CD4-positive, alpha-beta T cell treated with Interferon alpha-2 for 1 hour (primary cell): ENCODE measurements around the gene SLC39A11.

Experiments
- DNase-seq, 2 donors: peaks; one replicate each; pipeline ENCODE4 v3.0.0-alpha.2; 2020 to 2022

The SLC39A11 gene

DNA sequence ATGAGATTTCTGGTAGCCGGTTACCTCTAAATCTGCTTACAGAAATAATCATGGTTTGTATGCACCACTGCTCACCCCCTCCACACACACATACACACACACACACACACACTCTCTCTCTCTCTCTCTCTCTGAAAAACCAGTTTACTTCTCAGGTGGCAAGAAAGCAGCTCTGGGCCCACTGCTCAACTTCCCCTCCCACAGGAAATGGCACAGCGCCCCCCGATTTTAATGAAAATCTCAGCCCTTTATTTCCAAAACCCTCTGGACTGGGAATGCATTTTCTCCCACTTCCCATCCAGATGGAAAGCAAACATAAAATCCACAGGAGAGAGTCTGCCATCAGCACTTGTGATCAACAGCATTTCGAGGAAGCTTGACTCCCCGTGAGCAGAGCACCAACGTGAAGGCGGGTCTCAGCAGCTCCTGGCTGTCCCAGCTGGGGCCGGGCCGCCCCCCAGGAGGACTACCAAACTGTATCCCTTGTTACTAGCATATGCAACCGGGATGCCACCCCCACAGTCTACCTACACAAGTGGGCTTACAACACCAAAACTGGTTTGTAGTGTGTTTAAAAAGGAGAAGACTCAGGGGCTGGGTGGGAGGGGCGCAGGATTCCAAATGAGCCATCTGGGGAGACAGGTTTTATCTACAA, 121.1 kb downstream of the SLC39A11 start:
- DNase-seq = no peak

DNA sequence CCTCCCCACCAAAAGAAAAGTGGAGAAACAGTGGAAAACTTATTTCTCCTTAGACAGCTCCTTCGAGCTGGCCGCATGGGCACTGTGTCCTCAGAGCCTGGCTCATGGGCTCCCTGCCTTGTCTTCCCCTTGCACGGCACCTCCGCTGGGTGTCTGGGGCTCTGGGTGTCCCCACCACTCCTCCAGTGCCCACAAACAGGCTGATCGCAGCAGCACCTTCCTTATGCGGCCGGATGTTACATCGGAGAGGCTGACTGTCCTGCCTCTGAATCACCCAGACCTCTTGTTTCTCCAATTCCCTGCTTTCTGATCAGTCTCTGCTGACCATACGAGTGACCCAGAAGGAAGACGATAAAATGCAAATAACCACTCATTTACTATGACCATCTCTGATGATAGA, 121.7 kb downstream of the SLC39A11 start:
- DNase-seq = no peak

DNA sequence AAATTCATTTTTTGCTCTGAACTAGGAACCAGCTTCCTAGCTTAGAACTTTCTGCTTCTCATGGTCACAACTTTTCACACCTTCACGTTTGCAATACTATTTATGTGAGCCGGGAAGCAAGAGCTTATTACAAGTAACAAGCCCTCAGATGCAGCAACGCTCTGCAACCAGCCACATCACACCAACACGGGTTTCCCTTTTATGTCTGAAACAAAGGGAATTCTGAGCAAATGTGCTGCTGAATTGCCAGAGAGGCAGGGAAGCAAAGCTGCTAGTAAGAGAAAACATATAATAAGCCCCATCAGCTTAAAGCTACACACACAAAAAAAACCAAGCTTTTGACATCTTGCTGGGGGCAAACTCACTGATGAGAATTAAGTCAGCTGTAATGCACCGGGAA, 122.2 kb downstream of the SLC39A11 start:
- no peak for DNase-seq

DNA sequence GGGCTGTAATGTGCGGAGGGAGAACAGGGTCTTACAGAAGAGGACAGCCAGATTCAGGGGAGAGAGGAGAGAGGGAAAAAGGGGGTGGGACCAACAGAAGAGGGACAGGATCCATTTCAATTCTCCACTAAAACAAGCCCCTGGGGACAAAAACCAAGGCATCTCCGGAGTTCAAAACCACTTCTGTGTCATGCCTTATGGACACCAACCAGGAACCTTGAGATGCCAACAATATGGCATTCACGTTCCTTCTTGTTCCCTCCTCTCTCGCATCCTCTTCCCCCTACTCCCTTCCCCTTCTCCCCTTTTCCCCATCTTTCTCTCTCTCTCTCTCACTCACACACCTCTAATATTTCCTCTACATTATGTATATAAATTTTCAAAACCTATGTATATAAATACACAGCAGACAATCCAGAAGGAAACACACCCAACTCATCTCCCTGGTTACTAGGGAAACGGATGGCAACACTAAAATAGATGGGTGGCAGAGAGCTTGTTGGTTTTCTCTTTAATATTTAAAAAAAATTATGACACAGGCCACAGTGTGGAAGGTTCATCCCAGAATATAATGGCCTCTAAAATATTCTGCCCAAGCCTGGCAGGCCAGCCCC, 123.1 kb downstream of the SLC39A11 start:
- DNase-seq = no peak

DNA sequence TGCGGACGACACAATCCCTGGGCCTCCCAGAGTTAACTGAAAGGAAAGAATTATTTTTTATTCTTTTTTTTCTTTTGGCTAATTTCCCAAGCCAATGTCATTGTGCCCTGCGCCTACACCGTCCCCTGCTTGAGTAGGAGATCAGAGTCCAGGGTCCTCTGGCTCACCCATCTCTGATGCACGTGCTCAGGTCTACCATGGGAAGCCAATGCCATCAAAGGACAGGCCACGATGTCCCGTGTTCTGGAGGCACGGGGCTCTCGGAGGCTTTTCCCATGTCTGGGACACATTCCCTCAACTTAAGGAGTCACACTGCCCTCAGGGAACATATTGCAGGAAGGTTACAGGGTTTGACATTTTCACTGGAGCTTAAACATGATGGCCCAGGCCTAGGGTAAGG, 123.7 kb downstream of the SLC39A11 start:
- no peak for DNase-seq

DNA sequence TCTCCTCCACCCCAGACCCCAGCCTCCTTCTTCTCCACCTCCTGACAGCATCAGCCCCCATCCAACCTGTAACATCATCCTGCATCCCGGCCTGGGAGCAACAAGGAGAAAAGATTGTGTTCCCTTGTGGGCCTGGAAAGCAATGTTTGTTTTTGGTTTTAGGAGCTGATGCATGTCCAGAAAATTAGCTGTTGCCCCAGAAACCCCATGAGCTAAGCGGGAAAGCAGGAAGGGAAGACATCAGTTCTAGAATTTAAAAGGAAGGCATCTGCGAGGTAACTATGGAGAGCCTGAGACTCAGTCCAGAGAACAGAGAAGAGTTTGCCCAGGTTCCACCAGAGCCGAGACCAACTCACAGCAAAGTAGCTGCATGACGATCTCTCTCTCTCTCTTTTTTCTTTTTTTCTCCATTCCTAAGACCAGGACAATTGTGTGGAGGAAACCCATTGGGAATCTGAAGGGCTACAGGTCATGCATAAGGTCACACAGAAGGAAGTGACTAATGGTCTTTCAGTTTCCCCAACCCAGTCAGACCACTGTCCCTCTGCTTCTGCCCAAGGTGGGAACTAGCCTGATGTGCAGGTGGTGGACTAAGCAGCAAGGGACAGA, 124.4 kb downstream of the SLC39A11 start:
- no peak for DNase-seq

DNA sequence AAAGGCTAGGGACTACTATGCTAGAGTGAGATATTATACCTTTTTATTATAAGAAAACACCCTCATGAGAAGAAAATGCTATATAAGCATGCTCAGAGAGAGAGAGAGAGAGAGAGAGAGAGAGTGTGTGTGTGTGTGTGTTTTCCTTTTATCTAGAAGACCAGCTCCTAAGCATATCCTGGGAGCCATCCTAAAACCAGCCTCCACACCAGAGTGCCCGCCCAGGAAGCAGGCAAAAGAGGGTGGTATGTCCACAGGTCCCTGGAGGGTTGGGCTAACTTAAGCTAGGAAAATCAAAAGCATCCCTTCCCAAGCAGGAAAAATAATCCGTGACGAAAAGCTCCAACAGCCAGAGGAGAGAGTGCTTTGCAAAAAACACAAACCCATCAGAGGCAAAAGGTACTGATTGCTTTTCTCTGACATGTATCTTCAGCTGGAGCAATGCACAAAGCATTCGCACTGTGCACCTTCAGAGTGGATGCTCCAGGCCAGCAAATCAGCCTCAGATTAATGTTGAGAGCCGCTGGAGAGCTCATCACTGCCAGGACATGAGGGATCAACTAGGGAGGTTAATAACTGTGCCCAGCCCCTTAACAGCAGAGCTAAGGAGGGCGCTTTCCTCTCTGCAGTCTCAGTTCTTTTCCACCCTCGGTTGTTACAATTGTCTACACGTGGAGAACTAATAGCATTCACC, 125.1 kb downstream of the SLC39A11 start:
- DNase-seq = no peak

DNA sequence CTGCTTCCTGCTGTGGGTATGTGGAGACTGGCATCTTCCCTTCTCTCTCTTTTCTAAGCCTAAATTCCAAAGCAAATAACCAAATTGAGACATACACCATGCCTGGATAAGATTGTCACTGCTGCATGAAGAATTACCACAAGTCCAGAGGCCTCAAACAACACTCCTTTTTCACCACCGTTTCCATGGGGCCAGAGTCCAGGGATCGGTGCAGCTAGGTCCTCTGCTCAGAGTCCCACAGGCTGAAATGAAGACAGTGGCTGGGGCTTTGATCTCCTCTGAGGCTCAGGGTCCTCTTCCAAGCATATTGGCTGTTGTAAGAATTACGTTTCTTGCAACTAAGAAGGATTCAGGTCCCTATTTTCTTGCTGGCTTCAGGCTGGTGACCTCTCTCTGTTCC, 130.4 kb downstream of the SLC39A11 start:
- no peak for DNase-seq

DNA sequence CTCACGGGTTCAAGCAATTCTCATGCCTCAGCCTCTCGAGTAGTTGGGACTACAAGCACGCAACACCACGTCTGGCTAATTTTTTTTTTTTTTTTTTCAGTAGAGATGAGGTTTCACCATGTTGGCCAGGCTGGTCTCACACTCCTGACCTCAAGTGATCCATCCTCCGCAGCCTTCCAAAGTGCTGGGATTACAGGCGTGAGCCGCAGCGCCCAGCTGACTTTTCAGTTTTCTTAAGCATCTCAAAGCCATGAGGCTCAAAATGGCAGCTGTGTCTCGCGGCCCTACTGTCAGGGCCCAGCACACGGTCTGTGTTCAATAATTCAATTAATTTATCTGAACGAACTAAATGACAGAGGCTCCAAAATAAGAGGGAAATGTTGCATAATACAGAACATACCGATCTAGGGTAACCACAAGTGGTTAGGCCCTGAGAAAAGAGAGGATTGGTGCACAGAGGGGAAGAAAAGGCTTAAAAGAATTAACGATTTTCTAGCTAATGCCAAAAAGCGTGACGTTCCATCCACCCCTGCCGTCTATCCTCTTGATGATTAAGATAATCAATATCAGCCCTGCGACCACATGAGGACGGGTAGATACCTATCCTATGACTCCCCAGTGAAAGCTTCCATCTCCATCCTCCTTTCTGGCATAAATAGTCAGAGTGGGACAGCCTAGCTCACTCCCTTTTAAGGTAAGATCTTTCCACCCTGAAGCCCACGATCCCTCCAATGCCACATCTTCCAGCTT, 136.9 kb downstream of the SLC39A11 start:
- DNase-seq = no peak

DNA sequence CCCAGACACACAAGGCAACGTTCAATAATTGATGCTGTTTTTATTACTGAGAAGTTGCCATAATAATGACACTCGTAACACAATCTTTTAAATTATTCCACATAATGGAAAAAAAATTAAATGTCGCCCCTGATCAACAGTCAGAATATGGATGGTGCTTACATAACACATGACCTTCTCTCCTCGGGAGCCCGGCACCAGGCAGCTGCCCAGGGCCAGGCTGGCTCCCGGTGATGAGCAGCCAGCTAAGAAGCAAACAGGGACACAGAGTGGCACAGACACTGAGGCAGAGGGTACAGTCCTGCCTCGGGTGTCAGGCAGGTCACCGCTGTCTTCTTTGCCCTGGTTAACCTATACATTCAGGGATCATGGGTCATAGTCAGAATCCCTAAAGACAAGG, 137.9 kb downstream of the SLC39A11 start:
- no peak for DNase-seq

DNA sequence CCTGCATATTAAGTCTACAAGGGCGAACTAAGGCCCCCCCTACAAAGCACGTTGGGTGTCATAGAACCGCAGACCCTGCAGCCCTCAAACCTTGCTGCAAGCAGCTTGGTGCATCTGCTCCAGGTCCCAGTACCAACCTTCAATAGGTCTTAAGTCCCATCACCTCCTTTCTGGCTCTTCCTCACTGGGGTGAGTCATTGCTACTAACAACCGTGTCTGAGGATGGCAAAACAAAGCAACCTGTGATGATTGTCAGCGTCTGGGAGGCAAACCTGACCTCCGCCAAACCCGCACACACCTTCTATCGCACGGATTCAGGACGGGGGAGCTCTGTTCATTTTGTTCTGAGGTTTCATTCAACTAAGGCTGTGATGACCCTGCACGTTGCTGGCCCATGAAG, 138.9 kb downstream of the SLC39A11 start:
- no peak for DNase-seq

DNA sequence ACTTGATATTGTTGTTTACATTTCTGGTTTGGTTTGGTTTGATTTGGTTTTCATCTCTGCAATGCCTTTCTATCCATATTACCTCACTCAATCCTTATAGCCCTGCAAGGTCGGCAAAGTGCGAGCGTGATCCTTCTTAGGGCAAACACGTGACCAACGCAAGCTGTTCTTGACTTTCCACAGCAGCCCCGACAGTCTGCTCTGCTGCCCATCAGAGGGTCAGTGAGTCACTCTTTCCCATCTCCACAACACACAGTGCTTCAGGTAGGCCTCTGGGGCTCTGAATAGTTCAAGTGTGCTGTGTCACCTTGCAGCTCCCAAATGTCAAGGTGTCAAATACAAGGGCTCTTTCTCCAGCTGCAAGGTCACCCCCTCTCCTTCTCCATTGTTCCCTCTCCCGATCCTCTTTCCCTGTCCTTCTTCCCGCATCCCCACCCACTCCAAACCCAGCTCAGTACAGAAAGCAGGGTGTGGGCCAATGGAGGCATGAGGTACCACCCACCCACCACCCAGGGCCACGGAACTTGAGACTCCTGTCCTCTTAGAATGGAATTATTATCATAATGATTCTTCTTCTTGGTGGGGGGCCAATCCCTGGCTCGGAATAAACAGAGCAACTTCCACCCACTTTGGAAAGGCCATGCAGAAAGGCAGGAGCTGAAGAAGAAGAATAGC, 139.7 kb downstream of the SLC39A11 start:
- DNase-seq = no peak

DNA sequence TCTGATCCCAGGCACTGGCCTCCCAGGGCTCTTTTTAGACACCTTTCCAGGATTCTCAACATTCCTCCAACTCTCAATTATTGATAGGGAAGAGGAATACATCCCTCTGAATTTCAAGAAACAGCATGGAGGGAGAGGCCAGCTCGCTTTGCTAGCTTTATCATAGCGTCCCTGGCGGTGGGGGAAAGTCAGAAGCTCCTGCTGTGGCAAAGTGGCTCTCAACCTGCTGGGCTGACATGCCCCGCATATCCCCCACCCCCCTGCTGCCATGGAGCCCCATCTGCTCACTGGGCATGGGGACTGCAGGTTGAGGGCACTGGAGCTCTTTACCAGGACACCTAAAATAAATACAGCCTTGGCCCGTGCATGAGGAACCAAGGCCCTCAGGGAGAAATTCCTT, 140.3 kb downstream of the SLC39A11 start:
- no peak for DNase-seq

DNA sequence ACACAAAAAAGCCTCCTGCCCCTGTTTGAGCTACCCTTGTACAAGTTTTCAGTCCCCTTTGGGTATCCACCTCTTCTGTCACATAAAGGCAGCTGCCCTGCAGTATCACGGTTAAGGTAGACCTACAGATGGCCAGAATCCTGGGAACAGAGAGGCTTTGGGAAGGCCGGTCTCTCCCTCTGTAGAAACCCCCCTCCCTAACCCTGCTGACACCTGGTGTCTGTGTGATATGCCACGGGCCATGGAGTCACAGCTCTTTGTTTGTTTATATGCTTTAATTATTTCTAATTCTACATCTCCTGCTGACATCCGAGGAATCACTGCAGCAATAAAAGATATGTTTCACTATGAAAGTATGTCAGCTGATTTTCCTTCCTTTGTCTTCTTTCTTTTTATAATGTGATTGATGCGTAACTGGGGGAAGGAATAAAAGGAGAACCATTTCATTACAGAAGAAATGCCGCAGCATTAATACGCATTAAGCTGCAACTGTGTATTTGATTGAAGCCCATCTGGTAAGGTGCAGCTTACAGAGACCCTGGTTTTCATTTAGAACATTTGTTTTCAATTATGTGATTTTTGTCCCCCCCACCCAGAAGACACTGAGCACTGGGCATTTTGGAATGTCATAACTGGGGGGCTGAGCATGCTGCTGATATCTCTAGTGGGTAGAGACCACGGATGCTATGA, 142.1 kb downstream of the SLC39A11 start:
- DNase-seq = no peak

DNA sequence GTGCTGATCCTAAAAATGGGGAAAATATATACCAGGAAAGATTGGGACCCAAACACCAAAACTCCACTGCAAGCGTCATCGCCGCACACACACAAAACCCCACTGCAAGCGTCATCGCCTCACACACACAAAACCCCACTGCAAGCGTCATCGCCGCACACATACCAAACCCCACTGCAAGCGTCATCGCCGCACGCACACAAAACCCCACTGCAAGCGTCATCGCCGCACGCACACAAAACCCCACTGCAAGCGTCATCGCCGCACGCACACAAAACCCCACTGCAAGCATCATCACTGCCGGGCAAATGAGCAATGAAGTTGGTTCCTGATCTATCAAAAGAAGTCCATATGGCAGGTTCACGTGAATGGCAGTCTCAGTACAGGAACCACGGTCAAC, 144.4 kb downstream of the SLC39A11 start:
- DNase-seq = no peak

DNA sequence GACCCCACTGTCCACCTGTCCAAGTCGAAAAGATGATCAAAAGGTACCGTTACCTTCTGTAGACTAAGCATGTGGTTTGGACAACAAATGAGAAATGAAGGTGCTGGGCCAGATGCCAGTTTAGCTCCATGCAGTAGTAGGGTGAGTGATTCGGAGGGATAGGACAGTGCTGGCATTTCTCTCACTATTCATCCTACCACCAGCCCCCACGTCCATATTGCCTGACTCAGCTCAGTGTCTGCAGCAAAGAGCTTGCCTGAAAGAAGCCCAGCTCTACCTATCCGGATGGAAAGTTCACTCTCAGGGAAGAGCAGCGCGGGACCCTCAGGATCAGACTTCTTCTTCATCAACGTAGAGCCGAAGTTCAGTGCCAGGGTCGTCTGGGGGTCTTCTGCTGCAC, 145.0 kb downstream of the SLC39A11 start:
- DNase-seq = no peak

DNA sequence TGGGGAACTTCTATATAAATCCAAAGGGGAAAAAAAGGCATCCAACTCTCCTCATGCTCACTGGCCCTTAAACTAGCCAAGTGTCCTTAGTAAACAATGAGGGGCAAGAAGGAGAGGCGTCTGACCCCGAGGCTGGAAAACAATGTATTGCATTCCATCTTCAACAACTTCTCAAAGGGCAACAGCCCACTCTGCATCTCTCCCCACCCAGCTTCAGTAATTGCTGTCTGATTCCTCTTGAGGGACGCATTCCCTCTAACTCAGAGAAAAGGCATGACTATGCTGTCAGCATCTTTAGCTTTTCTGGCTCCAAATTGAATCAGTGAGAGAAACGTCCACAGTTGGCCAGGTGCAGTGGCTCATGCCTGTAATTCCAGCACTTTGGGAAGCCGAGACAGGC, 145.8 kb downstream of the SLC39A11 start:
- DNase-seq = no peak

DNA sequence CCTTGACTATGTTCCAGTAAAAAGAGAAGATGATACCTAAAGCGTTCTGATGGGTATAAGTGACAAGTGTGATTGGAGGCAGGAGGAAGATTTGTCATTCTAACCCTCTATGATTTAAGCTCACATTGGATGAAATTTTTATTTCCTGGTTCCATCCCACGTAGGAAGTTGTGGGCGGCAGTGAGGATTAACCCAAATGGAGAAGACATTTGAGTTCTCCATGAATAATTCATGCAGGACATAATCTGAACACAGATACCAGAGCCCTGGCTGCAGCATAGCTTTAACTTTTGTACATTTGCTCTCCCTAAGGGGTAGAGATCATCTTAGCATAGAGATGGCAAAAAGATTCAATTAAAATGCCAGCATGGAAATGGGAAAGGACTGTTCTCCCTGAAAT, 146.3 kb downstream of the SLC39A11 start:
- DNase-seq = no peak

DNA sequence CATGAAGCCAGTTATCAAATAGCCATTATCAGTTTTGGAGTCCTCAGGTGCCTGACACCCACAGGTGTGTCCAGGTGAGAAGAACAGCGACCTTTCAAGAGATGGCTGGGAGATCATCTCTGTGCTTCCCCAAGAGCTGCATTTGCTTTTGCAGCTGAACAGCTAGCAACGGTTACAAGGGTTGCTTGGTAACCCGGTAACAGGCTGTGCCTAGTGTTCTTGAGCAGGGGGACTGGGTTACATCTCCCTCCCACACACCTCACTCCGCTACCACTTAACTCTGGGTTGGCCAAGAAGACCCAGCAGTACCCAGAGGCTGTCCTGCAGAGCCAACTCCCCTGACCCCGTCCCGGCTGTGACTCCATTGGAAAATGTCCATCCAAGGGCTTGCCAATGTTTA, 147.0 kb downstream of the SLC39A11 start:
- DNase-seq = no peak

DNA sequence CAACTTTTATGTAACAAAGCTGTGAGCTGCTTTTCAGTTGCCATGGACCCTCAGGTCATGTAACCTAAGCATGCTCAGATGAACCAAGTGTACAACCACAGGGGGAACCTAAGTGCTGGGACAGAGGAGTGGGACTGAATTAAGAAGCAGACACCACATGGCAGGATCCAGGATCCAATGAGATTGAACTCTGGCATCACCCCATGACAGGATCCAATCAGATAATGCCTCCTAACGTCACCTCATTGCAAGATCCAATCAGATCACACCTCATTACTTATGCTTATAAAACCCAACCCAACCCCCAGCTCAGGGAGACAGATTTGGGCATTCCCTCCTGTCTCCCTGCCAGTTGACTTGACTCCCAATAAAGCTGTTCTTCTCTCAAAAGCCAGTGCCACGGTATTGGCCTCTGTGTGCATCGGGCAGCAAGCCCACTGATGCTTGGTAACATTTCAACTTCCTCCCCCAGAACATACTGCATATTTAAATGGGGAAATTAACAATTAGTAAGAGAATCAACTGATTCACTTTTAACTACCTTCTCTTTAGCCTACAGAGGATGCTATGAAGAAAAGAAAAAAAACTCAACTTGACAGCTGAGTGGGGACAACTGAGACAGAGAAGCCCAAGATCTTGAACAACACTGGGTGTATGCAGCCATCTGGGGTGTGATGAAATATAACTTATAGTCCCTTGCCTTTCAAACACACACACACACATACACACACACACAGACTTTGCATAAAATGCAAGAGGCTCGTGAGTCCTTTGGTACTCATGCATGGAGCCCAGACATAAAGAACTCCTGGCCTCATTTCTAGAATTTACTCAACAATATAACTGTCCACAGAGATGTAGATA, 148.4 kb downstream of the SLC39A11 start:
- no peak for DNase-seq

DNA sequence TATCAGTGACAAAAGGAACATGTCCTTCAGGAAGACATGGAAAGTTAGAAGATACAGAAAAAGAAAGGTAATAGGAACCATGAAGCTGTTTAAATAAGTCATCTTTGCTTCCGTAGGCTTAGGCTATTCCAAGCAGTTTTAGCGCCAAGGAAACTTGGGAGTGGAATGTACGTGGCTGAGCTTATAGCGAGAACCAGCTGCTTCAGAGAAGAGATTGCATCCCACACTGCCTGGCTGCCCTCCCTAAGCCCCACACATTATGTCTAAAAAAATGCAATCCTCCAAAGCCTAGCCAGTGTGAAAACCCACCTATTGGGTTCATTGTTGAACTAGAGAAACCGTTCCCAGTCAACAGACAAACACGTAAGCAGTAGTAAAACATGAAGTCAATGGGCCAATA, 149.9 kb downstream of the SLC39A11 start:
- DNase-seq = no peak
